HFFc6 (cell line): ENCODE results near the gene ZFPL1. TPM values are rescaled to one million over a fixed set of nuclear protein-coding genes. Genes with fewer than 3 reads are reported as not detected.

Experiments used
- DNase-seq: peaks from one replicate; pipeline ENCODE4 v3.0.0-alpha.2; 2018
- H3K27ac Mint-ChIP-seq: 2 replicates; pipeline ENCODE4 v1.8.0; 2020; ENCODE audit warnings: mild to moderate bottlenecking, mixed read lengths
- H3K27me3 Mint-ChIP-seq: 2 replicates; pipeline ENCODE4 v1.8.0; 2021; ENCODE audit warnings: mild to moderate bottlenecking, moderate library complexity, mixed read lengths; ENCODE audit not compliant: insufficient read depth
- H3K36me3 Mint-ChIP-seq: 2 replicates; pipeline ENCODE4 v1.8.0; 2021; ENCODE audit warnings: low read depth, mixed read lengths
- H3K4me1 Mint-ChIP-seq: 2 replicates; pipeline ENCODE4 v1.8.0; 2020; ENCODE audit warnings: low read depth, mixed read lengths
- H3K4me3 Mint-ChIP-seq: 2 replicates; pipeline ENCODE4 v1.8.0; 2020; ENCODE audit warnings: mild to moderate bottlenecking, moderate library complexity, mixed read lengths
- H3K9me3 Mint-ChIP-seq: 2 replicates; pipeline ENCODE4 v1.8.0; 2020; ENCODE audit warnings: mild to moderate bottlenecking, mixed read lengths
- total RNA-seq, 6 experiments: library from RNA; stranded (reverse); fragmentation: NEBNext Ultra II Directional; extraction: Animal tissue kit (Norgen Biotek cat#: 25700); gene quantifications; 2 replicates in 1 of 6; 3 replicates in 5 of 6; pipeline ENCODE4 v1.2.3, GENCODE V29; 2021
- TF ChIP-seq, protein P1 (sequence below): fragments of 200-600 bp; sonication (generic); IDR thresholded peaks from 2 replicates; pipeline ENCODE4 v1.5.0; 2021; ENCODE audit warnings: antibody characterized with exemption, mild to moderate bottlenecking

Gene ZFPL1
- total RNA-seq, 6 experiments from 2014 or later: 41.0 to 56.6 (median 53.6) TPM

- no peak overlapping the region for H3K27ac Mint-ChIP-seq
- peaks cover 18% of the 10 kb centered on the region for H3K27me3 Mint-ChIP-seq
- H3K4me1 Mint-ChIP-seq: peaks cover 7% of the 10 kb centered on the region; the same call in 1 of the 2 replicates
- no peaks in the 10 kb centered on the region for H3K9me3 Mint-ChIP-seq
- H3K4me3 Mint-ChIP-seq: no peak overlapping the region
- no peak for DNase-seq
- no peaks in the 10 kb centered on the region for H3K36me3 Mint-ChIP-seq
- TF ChIP-seq, protein P1, sequence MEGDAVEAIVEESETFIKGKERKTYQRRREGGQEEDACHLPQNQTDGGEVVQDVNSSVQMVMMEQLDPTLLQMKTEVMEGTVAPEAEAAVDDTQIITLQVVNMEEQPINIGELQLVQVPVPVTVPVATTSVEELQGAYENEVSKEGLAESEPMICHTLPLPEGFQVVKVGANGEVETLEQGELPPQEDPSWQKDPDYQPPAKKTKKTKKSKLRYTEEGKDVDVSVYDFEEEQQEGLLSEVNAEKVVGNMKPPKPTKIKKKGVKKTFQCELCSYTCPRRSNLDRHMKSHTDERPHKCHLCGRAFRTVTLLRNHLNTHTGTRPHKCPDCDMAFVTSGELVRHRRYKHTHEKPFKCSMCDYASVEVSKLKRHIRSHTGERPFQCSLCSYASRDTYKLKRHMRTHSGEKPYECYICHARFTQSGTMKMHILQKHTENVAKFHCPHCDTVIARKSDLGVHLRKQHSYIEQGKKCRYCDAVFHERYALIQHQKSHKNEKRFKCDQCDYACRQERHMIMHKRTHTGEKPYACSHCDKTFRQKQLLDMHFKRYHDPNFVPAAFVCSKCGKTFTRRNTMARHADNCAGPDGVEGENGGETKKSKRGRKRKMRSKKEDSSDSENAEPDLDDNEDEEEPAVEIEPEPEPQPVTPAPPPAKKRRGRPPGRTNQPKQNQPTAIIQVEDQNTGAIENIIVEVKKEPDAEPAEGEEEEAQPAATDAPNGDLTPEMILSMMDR: no peak
Observed at GRCh38 chr11:65057526-65057925, 26.5 kb upstream of the ZFPL1 start.

DNA sequence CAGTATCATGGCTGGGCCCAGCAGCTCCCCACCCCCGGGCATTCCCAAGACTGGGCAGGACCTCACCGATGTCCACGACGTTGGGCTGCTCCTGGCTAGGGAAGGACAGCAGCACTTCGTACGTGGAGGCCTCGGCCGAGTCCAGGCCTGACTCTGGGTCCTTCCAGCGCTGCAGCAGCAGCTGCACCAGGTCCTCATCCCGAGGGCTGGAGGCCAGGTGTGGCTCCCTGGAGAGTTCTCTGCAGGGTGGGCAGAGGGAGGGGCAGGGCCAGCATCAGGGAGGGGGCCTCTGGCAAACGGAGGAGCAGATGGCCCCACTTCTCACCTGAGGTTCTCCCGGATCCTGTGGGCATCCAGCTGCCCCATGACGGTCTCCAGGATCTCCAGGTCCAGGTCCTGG is 26.0 kb upstream of the ZFPL1 start:
- no peak for DNase-seq
- H3K4me3 Mint-ChIP-seq: no peak overlapping the region
- TF ChIP-seq, protein P1: no peak
- H3K36me3 Mint-ChIP-seq: no peaks in the 10 kb centered on the region
- peaks cover 7% of the 10 kb centered on the region; the same call in 1 of the 2 replicates for H3K4me1 Mint-ChIP-seq
- no peak overlapping the region for H3K27ac Mint-ChIP-seq
- peaks cover 18% of the 10 kb centered on the region for H3K27me3 Mint-ChIP-seq
- H3K9me3 Mint-ChIP-seq: no peaks in the 10 kb centered on the region

GRCh38 chr11:65058419-65059054 is 25.5 kb upstream of the ZFPL1 start, which contains the start of gene NAALADL1:
Gene NAALADL1, minus strand, starts transcription at chr11:65058553. Its CDS starts 32 bp downstream, at chr11:65058521.
- no peak within 1 kb of the TSS for H3K4me3 Mint-ChIP-seq
- TF ChIP-seq, protein P1: no peak
- H3K27ac Mint-ChIP-seq: no peak within 1 kb of the TSS
- no peak for DNase-seq
- H3K27me3 Mint-ChIP-seq: peaks cover 18% of the 10 kb centered on the region
- H3K9me3 Mint-ChIP-seq: no peaks in the 10 kb centered on the region
- H3K36me3 Mint-ChIP-seq: no peaks in the 10 kb centered on the region
- peaks cover 7% of the 10 kb centered on the region; the same call in 1 of the 2 replicates for H3K4me1 Mint-ChIP-seq

- Mint-ChIP-seq H3K27me3 (peaks cover 9% of the 10 kb centered on the region), H3K36me3 (no peaks in the 10 kb centered on the region), H3K9me3 (no peaks in the 10 kb centered on the region), H3K4me1 (peaks cover 7% of the 10 kb centered on the region; the same call in 1 of the 2 replicates), H3K4me3 (no peak overlapping the region), H3K27ac (no peak overlapping the region)
- no peak for DNase-seq
- TF ChIP-seq, protein P1: no peak
Observed at GRCh38 chr11:65059523-65059922, 24.5 kb upstream of the ZFPL1 start.

- Mint-ChIP-seq H3K4me1 (peaks cover 7% of the 10 kb centered on the region; the same call in 1 of the 2 replicates), H3K4me3 (no peak overlapping the region), H3K27me3 (peaks cover 9% of the 10 kb centered on the region), H3K27ac (no peak overlapping the region), H3K9me3 (no peaks in the 10 kb centered on the region), H3K36me3 (no peaks in the 10 kb centered on the region)
- TF ChIP-seq, protein P1: no peak
- no peak for DNase-seq
Observed at GRCh38 chr11:65059959-65060824, 23.8 kb upstream of the ZFPL1 start.
